HG03066 (cell line): ENCODE data around the gene SNX10.

Source experiments
- ATAC-seq: cut with Tn5 transposase; IDR thresholded peaks from one replicate; pipeline ENCODE4 v1.9.1; 2021; ENCODE audit warnings: low read depth; ENCODE audit not compliant: unreplicated experiment

The SNX10 gene

DNA sequence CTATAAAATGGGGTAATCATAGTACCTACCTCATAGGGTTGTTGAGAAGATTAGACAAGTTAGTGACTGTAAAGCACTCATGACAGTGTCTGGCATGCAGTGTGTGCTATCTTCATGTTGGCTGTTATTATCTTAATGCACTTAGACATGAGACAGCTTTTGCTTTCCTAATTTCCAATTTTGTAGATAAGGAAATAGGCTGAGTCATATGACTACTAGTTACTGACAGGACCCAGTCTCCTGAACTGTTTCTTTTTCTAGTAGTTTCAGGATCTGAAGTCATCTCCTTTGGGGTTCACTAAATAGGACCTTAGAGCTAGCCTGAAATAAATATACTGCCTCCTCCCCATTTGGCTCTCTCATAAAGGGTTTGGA is 74.2 kb downstream of the SNX10 start:
- no peak for ATAC-seq

GRCh38 chr7:26367219-26367711 is 75.6 kb downstream of the SNX10 start:
- ATAC-seq = no peak

DNA sequence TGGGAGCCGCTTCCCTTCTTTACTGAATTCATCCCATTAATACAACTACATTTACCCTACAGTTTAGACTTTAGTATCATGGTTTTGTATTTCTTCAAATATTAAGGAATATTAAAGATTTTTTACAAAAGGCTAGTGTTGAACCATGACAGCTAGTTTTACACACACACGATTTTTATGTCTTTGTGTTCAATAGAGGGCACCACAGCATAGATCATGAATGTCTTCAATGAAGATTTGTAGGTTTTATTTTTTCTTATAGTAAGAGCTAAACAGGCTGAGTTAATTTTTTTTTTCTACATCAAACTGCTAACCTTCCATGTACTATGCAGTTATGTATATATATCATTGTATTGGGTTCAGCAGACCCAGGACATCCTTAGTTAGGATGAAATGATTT is 76.9 kb downstream of the SNX10 start:
- ATAC-seq = no peak

- no peak for ATAC-seq
Measured at GRCh38 chr7:26369593-26369992, 77.9 kb downstream of the SNX10 start.

GRCh38 chr7:26370011-26370410 is 78.3 kb downstream of the SNX10 start:
- ATAC-seq = no peak

GRCh38 chr7:26372249-26372648 is 80.6 kb downstream of the SNX10 start:
- no peak for ATAC-seq

GRCh38 chr7:26372704-26373103 is 81.0 kb downstream of the SNX10 start:
- no peak for ATAC-seq

GRCh38 chr7:26374647-26375373 is 83.1 kb downstream of the SNX10 start:
- no peak for ATAC-seq

DNA sequence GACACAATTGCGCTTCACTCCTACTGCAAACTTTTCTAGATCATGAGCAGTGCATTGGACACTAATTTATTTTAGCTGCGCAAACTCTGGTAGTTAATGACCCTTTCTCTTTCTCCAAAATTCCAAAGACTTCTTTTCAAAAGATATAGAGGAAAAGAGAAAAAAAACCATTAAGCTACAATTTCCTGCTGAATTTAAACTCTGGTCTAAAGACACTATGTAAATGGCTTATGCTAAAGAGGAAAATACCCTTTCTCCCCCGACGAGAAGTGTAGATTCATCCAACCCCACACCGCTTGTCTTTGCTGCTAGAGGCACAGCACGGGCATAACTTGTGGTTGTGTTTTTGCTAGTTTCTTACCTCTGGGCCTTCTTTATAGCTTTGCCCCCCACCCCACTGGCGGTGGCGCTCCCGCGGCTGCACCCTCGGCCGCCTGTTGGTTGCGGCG is 84.1 kb downstream of the SNX10 start:
- ATAC-seq = no peak

DNA sequence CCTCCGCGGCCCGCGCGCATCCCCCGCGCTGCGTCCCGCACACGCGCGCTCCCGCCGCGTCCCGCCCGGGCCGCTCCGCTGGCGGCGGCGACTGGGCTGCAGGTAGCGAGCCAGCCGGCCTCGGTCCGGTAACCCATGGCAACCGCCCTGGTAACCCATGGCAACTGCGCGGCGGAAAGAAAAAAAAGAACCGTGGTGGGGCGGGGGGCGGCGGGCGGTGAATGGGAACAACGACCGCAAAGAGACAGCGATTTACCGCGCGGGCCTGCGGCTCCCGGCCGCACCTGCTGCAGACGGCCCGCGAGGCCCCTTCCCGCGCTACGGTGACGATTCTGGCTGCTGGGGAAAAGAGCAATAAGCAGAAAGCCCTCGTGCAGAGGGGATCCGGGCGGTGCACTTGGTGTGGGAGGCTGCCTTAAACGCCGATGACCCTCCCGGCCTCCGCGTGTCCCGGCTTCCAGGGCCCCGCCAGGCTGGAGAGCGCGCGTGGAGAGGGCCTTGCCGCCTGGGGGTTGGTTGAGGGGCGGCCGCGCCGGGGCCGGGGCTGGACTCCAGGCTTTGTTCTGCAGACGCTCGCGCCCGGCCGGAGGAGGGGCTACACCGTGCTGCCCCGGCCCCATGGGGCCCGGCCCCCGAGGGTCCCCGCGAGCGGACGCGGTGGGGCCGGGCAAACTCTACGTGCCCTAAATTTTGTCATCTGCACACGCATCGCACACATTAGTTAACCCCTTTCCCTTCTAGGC is 84.7 kb downstream of the SNX10 start:
- ATAC-seq = peak; percentile 38

DNA sequence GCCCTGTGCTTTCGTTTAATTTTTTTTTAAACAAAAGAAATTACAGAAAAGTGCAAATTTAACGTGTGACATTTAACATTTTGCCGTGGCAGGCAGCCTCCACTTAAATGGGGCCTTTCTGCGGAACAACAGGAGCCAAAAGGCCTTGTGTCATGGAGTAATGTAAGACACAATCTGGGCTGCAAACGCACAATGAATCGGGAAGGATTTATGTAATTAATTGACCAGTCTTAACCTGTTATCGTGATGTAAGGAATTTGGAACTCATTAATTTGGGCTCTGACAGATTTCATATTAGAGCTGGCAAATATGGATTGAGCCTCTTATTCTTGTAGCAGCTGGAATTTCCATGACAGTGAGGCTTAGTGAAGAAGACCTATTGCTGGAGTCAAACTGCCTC is 86.4 kb downstream of the SNX10 start:
- ATAC-seq = no peak

DNA sequence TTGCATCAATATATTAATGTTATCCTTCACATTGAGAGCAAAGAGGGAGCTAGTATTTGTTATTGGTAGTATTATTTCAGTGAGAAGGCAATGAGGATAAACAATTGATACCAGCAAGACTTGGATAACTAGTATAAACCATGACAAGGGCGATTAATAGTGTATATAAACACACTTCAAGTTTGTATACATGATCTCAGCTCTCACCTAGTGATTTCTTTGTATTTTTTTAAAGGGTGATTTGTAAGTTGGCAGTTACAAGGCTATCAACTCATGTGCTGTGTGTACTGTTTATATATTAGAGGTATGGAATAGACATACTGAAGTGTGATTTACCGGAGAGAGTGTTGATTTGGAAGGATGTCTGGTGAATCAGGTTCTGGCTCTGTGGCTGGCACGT is 88.0 kb downstream of the SNX10 start:
- ATAC-seq = no peak

DNA sequence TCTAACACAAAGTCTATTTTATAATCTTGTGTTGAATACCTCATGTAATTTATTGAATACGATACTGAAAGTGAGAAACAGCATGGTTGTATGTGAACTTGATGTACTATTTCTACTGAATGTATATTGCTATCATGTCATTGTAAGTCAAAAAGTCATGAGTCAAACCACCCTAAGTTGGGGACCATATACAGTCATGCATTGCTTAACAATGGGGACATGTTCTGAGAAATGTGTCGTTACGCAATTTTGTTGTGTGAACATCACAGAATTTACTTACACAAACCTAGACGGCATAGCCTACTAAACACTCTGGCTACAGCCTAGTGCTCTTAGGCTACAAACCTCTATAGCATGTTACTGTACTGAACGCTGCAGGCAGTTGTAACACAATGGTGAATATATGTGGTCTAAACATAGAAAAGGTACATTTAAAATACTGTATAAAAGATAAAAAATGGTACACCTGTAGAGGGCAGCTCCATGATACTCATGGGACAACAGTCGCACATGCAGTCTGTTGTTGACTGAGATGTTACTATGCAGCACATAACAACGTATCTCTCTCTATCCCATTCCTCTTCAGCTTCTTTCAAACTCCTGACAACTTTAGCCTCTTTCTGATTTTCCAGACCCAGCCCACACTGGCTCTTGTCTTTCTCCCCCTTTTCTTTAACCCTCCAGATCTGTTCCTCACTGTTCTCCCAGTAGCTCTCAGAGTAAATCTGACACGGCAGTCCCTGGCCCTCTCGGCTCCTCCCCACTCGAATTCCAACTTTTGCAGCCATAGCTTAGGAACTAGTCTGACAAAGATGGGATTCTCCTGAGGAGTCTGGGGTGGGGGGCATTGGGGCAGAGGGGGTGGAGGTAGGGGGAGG is 90.1 kb downstream of the SNX10 start:
- no peak for ATAC-seq

GRCh38 chr7:26385240-26385639 is 93.6 kb downstream of the SNX10 start:
- no peak for ATAC-seq

DNA sequence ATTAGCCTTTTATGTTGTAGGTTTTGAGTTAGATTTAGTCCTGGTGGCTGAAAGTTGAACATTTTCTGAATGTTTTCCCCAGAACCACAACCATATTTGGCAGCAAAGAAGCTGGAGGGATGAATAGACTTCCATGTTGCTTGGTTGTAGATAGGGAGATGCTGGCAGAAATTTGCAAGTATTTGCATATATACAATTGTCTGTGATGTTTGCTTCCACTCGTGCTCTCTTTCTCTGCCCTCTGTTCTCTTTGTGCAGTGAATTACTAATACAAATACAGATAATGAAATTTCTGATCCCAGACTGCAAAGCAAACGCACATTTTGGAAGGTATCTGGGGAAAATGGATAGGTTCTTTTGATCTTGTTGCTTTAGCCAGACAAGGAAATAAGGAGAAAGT is 96.1 kb downstream of the SNX10 start:
- no peak for ATAC-seq

DNA sequence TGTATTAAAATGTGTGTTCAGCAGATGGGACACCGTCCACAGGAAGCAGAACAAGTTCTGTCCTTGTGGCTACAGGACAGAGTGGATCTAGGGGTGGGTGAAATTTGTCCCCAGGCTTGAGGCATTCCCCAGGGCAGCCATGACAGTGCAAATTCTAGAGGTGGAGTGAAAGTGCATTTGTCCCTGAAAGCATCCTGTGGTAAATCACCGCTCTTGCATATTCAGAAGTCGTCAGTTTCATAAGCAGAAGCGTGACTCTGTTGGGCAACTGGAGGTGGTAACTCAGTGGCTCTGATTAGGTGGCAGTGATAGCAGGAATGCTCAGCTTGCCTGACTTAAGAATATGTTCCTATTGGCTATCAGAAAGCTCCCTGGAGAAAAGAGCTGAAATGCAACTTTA is 96.6 kb downstream of the SNX10 start:
- no peak for ATAC-seq

GRCh38 chr7:26390016-26390415 is 98.4 kb downstream of the SNX10 start:
- ATAC-seq = no peak

DNA sequence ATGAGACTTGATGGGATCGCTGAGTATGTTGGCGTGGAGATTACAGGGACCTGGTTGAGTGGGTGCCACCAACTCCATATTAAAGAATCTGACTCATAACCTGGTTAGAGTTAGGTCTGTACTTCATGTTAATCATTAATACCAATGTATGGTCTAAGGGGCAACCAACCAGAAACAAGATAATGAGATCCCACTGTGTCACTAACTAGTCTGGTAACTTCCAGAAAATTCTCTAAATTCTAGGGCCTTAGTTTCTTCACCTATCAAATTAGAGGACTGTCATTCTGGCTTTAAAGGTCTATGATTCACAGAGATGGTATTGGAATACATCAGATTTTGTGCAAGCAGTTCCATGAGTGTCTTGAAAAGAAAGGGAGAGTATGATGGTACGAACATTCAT is 102.2 kb downstream of the SNX10 start:
- ATAC-seq = no peak

- ATAC-seq = no peak
Measured at GRCh38 chr7:26397332-26397731, 105.7 kb downstream of the SNX10 start.

- ATAC-seq = peak; percentile 19
Measured at GRCh38 chr7:26397796-26398426, 106.2 kb downstream of the SNX10 start.

- peak; percentile 40 for ATAC-seq
Measured at GRCh38 chr7:26398427-26398755, 106.7 kb downstream of the SNX10 start.
